ENCODE data around the gene DNASE1L3.

The DNASE1L3 gene

DNA sequence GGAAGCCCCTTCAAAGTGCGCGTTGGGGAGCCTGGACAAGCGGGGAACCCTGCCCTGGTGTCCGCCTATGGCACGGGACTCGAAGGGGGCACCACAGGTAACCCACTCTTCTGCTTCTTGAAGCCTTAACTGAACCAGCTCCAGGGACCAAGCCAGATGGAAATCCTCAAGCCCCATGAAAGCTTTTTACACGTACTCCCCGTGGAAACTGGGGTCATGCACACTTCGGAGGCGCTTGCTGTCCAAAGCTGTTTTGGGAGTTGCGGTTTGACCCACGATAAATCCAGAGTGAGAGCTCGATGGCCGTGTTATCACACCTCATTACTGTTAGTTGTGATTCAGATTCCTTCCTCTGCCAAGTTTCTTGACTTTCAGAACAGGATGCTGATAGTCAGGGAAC is 47.5 kb downstream of the DNASE1L3 start:
- TF ChIP-seq CTCF (IDR thresholded peaks at IDR 0.05; ENCODE audit: insufficient read depth, low read length, poor library complexity, severe bottlenecking), result no peak
- no peaks in the 10 kb centered on the region for H3K27me3 ChIP-seq (replicated peaks; ENCODE audit: control insufficient read depth, insufficient read depth, low read length)
- peaks cover 2% of the 10 kb centered on the region for H3K36me3 ChIP-seq (ENCODE audit: control insufficient read depth, insufficient read depth, low read length)
- DNase-seq (ENCODE audit: extremely low read depth, insufficient read length), result no peak
- no peak overlapping the region for H3K4me3 ChIP-seq (replicated peaks; ENCODE audit: low read depth, low read length)

DNA sequence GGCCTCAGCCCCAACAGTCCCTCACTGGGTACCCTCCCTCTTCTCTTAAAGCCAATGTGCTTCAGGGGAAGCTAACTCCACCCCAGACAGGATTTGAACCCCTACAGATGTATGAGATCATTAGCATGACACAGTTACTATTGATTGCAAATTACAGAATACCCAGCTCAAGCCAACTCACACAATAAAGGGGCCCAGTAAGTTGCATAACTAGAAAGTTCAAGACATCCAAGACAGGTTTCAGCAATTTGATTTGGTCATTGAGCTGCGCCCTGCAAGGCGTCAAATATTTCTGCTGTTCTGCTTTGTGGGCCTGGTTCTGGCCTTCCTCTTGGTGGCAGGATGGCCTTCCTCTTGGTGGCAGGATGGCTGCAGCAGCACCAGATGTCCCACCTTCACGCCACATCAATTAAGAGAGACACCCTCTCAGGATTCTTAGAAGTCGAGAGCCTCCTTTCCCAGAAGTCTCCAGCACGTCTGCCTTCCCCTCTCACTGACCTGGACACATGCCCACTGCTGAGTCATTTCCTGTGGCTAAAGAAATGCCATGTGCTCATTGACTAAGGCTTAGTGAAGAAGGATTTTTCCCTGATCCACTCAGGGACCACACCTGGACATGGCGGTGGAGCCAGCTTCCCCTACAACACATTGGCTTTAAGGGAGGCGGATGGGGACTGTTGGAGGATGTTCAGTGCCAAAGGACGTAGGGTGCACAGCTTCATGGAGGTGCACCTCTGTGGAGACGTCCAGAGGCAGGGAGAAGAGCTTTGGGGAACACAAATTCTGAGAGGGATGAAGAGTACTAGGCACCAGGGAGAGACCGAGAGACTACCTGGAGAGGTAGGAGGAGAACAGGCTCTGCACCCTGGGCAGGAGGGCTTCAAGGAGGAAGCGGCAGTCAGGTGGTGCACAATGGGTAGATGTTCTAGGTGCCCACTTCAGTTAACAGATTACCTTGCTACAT is 49.1 kb downstream of the DNASE1L3 start:
- Histone ChIP-seq H3K27me3 (replicated peaks; ENCODE audit: control insufficient read depth, insufficient read depth, low read length) (no peaks in the 10 kb centered on the region), H3K4me3 (replicated peaks; ENCODE audit: low read depth, low read length) (no peak overlapping the region), H3K36me3 (ENCODE audit: control insufficient read depth, insufficient read depth, low read length) (peaks cover 2% of the 10 kb centered on the region)
- DNase-seq (ENCODE audit: extremely low read depth, insufficient read length), result no peak
- TF ChIP-seq CTCF (IDR thresholded peaks at IDR 0.05; ENCODE audit: insufficient read depth, low read length, poor library complexity, severe bottlenecking), result no peak

GRCh38 chr3:58160399-58160798 is 50.4 kb downstream of the DNASE1L3 start:
- DNase-seq (ENCODE audit: extremely low read depth, insufficient read length), result no peak
- no peak for TF ChIP-seq CTCF (IDR thresholded peaks at IDR 0.05; ENCODE audit: insufficient read depth, low read length, poor library complexity, severe bottlenecking)
- no peak overlapping the region for H3K4me3 ChIP-seq (replicated peaks; ENCODE audit: low read depth, low read length)
- H3K36me3 ChIP-seq (ENCODE audit: control insufficient read depth, insufficient read depth, low read length), result peaks cover 2% of the 10 kb centered on the region
- H3K27me3 ChIP-seq (replicated peaks; ENCODE audit: control insufficient read depth, insufficient read depth, low read length), result no peaks in the 10 kb centered on the region

GRCh38 chr3:58158442-58159153 is 52.2 kb downstream of the DNASE1L3 start:
- no peaks in the 10 kb centered on the region for H3K27me3 ChIP-seq (replicated peaks; ENCODE audit: control insufficient read depth, insufficient read depth, low read length)
- peaks cover 2% of the 10 kb centered on the region for H3K36me3 ChIP-seq (ENCODE audit: control insufficient read depth, insufficient read depth, low read length)
- no peak overlapping the region for H3K4me3 ChIP-seq (replicated peaks; ENCODE audit: low read depth, low read length)
- TF ChIP-seq CTCF (IDR thresholded peaks at IDR 0.05; ENCODE audit: insufficient read depth, low read length, poor library complexity, severe bottlenecking), result no peak
- no peak for DNase-seq (ENCODE audit: extremely low read depth, insufficient read length)

DNA sequence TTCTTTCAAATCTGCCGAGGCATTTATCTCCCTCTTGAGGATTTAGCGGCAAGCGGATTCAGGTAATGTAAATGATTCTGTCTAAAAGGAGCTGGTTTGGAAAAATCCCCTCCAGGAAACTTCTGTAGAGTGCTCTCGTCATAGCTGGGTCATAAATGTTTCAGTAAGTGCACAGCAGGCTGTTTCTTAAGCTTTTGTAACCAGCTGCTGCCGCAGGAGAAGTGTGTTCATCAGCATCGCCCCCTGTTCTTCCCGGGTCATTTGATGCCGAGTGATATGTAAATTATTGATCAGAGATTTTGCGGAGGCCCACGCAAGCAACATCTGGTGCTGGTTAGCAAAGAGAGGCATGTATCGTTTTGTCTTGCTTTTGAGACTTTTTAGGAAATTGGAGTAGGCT is 53.1 kb downstream of the DNASE1L3 start:
- H3K4me3 ChIP-seq (replicated peaks; ENCODE audit: low read depth, low read length), result no peak overlapping the region
- peaks cover 3% of the 10 kb centered on the region for H3K36me3 ChIP-seq (ENCODE audit: control insufficient read depth, insufficient read depth, low read length)
- no peak for TF ChIP-seq CTCF (IDR thresholded peaks at IDR 0.05; ENCODE audit: insufficient read depth, low read length, poor library complexity, severe bottlenecking)
- DNase-seq (ENCODE audit: extremely low read depth, insufficient read length), result no peak
- no peaks in the 10 kb centered on the region for H3K27me3 ChIP-seq (replicated peaks; ENCODE audit: control insufficient read depth, insufficient read depth, low read length)

Measured in GM06990 (cell line).